ENCODE results near the gene FANCI. TPM values are rescaled to one million over a fixed set of nuclear protein-coding genes. Genes with fewer than 3 reads are reported as not detected.

The FANCI gene
- total RNA-seq, 1 experiment from 2014 or later = 49.5 TPM

DNA sequence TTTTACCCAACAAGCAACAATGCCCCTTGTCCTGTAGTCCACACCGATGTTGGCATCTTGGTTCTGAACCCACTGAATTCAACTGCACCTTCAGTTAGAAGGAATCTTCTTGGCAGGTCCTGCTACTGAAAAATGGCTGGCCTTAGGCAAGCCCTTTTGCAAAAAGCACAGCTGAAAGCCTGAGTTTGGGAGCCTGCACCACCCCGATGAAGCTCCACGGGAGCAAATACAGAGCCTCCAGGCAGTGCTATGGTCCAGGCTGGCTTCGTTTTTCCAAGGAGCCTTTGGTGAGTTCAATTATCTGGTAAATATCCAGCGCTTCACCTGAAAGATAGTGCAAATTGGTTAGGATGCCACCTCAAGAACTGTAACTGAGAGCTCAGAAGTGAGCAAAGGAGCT, 72.7 kb downstream of the FANCI start:
- no peak for ATAC-seq
- no peak for DNase-seq
- Histone ChIP-seq H2AFZ (ENCODE audit: low read length) (no peak overlapping the region), H3K9ac (ENCODE audit: low read length) (no peak overlapping the region), H3K9me3 (ENCODE audit: low read length) (no peaks in the 10 kb centered on the region), H3K9me2 (replicated peaks; ENCODE audit: low read length) (no peaks in the 10 kb centered on the region), H3K4me3 (ENCODE audit: low read length) (no peak overlapping the region), H4K20me1 (ENCODE audit: low read length) (no peaks in the 10 kb centered on the region), H3K27me3 (ENCODE audit: low read length) (no peaks in the 10 kb centered on the region), H3F3A (ENCODE audit: low read length, unreplicated experiment) (no peaks in the 10 kb centered on the region), H3K27ac (ENCODE audit: low read length) (no peak overlapping the region), H3K79me2 (ENCODE audit: low read length) (no peaks in the 10 kb centered on the region), H3K36me3 (ENCODE audit: low read depth, low read length) (peaks cover 79% of the 10 kb centered on the region), H3K4me2 (ENCODE audit: low read length) (no peak overlapping the region), H3K4me1 (ENCODE audit: insufficient read depth, low read length) (no peaks in the 10 kb centered on the region)
- ChIA-PET POLR2A (ENCODE audit: unreplicated experiment) (no interaction called here), CTCF (no interaction called here)
- intact Hi-C loops (cut with micrococcal nuclease) = no loop called here
- BruUV-seq (replicated peaks) = no TSS peak
- TF ChIP-seq EZH2phosphoT487 (IDR thresholded peaks at IDR 0.05; ENCODE audit: borderline replicate concordance, low read length) (no peak), EZH2 (IDR thresholded peaks at IDR 0.05; ENCODE audit: low read length, unreplicated experiment) (no peak)
- TF ChIP-seq, protein P1, sequence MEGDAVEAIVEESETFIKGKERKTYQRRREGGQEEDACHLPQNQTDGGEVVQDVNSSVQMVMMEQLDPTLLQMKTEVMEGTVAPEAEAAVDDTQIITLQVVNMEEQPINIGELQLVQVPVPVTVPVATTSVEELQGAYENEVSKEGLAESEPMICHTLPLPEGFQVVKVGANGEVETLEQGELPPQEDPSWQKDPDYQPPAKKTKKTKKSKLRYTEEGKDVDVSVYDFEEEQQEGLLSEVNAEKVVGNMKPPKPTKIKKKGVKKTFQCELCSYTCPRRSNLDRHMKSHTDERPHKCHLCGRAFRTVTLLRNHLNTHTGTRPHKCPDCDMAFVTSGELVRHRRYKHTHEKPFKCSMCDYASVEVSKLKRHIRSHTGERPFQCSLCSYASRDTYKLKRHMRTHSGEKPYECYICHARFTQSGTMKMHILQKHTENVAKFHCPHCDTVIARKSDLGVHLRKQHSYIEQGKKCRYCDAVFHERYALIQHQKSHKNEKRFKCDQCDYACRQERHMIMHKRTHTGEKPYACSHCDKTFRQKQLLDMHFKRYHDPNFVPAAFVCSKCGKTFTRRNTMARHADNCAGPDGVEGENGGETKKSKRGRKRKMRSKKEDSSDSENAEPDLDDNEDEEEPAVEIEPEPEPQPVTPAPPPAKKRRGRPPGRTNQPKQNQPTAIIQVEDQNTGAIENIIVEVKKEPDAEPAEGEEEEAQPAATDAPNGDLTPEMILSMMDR (conservative IDR thresholded peaks at IDR 0.05; ENCODE audit: low read depth, low read length) = no peak

DNA sequence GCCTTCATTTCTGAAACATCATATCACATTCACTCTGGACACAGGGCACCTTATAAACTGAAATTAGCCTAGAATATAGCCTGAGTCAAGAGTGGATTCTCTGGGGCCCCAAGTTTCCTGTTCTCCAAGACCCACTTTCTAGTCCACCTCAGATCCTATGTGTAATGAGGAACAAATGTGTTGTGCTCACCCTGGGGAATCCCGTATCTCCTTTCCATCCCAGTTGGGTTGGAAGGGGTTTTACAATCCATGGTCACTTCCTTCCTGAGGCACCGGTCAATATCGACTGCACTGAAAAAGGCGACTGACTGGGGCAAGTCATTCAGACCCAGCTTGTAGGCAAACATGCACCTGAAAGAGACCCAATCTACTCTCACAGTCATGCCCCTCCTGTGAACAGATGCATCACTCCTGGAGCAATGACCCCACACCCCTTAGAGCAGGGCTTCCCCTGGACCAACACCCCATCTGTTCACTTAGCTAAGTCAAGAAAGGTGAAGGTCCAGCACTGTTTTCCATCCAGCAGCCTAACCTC, 73.5 kb downstream of the FANCI start:
- CTCF ChIA-PET = no interaction called here
- no peaks in the 10 kb centered on the region for H3K9me3 ChIP-seq (ENCODE audit: low read length)
- POLR2A ChIA-PET (ENCODE audit: unreplicated experiment) = no interaction called here
- no peaks in the 10 kb centered on the region for H3K79me2 ChIP-seq (ENCODE audit: low read length)
- H4K20me1 ChIP-seq (ENCODE audit: low read length) = no peaks in the 10 kb centered on the region
- no peak overlapping the region for H2AFZ ChIP-seq (ENCODE audit: low read length)
- ATAC-seq = no peak
- BruUV-seq (replicated peaks) = no TSS peak
- no peaks in the 10 kb centered on the region for H3F3A ChIP-seq (ENCODE audit: low read length, unreplicated experiment)
- no peak overlapping the region for H3K9ac ChIP-seq (ENCODE audit: low read length)
- no peak overlapping the region for H3K27ac ChIP-seq (ENCODE audit: low read length)
- H3K36me3 ChIP-seq (ENCODE audit: low read depth, low read length) = peaks cover 82% of the 10 kb centered on the region
- no peaks in the 10 kb centered on the region for H3K9me2 ChIP-seq (replicated peaks; ENCODE audit: low read length)
- H3K4me1 ChIP-seq (ENCODE audit: insufficient read depth, low read length) = no peaks in the 10 kb centered on the region
- TF ChIP-seq EZH2phosphoT487 (IDR thresholded peaks at IDR 0.05; ENCODE audit: borderline replicate concordance, low read length) (no peak), EZH2 (IDR thresholded peaks at IDR 0.05; ENCODE audit: low read length, unreplicated experiment) (no peak)
- TF ChIP-seq, protein P1 (conservative IDR thresholded peaks at IDR 0.05; ENCODE audit: low read depth, low read length) = no peak
- no peaks in the 10 kb centered on the region for H3K27me3 ChIP-seq (ENCODE audit: low read length)
- H3K4me3 ChIP-seq (ENCODE audit: low read length) = no peak overlapping the region
- H3K4me2 ChIP-seq (ENCODE audit: low read length) = no peak overlapping the region
- intact Hi-C loops (cut with micrococcal nuclease) = no loop called here
- no peak for DNase-seq

DNA sequence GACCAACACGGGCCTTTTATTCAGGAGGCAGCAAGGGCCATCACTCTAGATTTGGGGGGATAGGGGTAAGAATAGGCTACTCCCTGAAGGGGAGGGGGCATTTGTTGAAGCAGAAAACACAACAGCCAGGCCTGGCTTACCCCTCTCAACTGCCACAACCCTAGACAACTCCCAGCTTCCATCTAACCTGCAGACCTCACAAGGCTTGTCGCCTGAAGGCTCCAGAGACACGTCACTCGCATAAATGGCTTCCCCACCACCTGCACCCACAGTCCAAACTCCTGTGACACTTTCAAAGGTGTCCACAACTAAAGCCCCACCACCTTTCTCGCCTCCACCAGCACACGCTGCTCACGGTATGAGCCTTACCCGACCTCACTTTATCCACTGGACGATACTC, 75.9 kb downstream of the FANCI start:
- H3K27me3 ChIP-seq (ENCODE audit: low read length) = no peaks in the 10 kb centered on the region
- ChIA-PET CTCF (no interaction called here), POLR2A (ENCODE audit: unreplicated experiment) (no interaction called here)
- H3K9me3 ChIP-seq (ENCODE audit: low read length) = no peaks in the 10 kb centered on the region
- TF ChIP-seq EZH2 (IDR thresholded peaks at IDR 0.05; ENCODE audit: low read length, unreplicated experiment) (no peak), EZH2phosphoT487 (IDR thresholded peaks at IDR 0.05; ENCODE audit: borderline replicate concordance, low read length) (no peak)
- TF ChIP-seq, protein P1 (conservative IDR thresholded peaks at IDR 0.05; ENCODE audit: low read depth, low read length) = no peak
- no peak overlapping the region for H3K4me3 ChIP-seq (ENCODE audit: low read length)
- H4K20me1 ChIP-seq (ENCODE audit: low read length) = no peaks in the 10 kb centered on the region
- H3K27ac ChIP-seq (ENCODE audit: low read length) = no peak overlapping the region
- intact Hi-C loops (cut with micrococcal nuclease) = no loop called here
- no peak for DNase-seq
- H3K9me2 ChIP-seq (replicated peaks; ENCODE audit: low read length) = no peaks in the 10 kb centered on the region
- no peaks in the 10 kb centered on the region for H3K79me2 ChIP-seq (ENCODE audit: low read length)
- no peak for ATAC-seq
- H3K36me3 ChIP-seq (ENCODE audit: low read depth, low read length) = peaks cover 84% of the 10 kb centered on the region
- H3F3A ChIP-seq (ENCODE audit: low read length, unreplicated experiment) = no peaks in the 10 kb centered on the region
- no peak overlapping the region for H2AFZ ChIP-seq (ENCODE audit: low read length)
- no peak overlapping the region for H3K9ac ChIP-seq (ENCODE audit: low read length)
- BruUV-seq (replicated peaks) = no TSS peak
- no peak overlapping the region for H3K4me2 ChIP-seq (ENCODE audit: low read length)
- H3K4me1 ChIP-seq (ENCODE audit: insufficient read depth, low read length) = no peaks in the 10 kb centered on the region

All from PC-3 (cell line).